ENCODE data around the gene ATP9B. TPM values are rescaled to one million over a fixed set of nuclear protein-coding genes. Genes with fewer than 3 reads are reported as not detected.
"Not testable (repeated sequence)": the region's sequence is repeated elsewhere in the genome, so short reads cannot be mapped to it uniquely, and the experiment has no call there.

ATP9B gene
- total and polyA plus RNA-seq, 8 donors = 29.2 to 41.5 (median 38.3) TPM

- DNase-seq = no peak
- TF ChIP-seq CTCF (IDR thresholded peaks at IDR 0.05) = no peak
- no peak overlapping the region for H3K4me3 ChIP-seq
- intact Hi-C loops (cut with DNase I) = no loop called here
- ATAC-seq = no peak
- H3K4me1 ChIP-seq = no peaks in the 10 kb centered on the region
- no peak overlapping the region for H3K27ac ChIP-seq
- no peaks in the 10 kb centered on the region for H3K9me3 ChIP-seq
- no peaks in the 10 kb centered on the region for H3K27me3 ChIP-seq
- H3K36me3 ChIP-seq = peaks cover 0 to 10% of the 10 kb centered on the region in 2 donors
These were observed 191.3 kb downstream of the ATP9B start for GRCh38 chr18:79260510-79260909.

GRCh38 chr18:79265068-79265467, 195.9 kb downstream of the ATP9B start:
- DNase-seq; H3K4me3 ChIP-seq; H3K9me3 ChIP-seq; H3K27ac ChIP-seq; intact Hi-C loops (cut with DNase I); ATAC-seq; H3K27me3 ChIP-seq; H3K4me1 ChIP-seq: not testable (repeated sequence)
- H3K36me3 ChIP-seq = peaks cover 0 to 20% of the 10 kb centered on the region in 2 donors

- H3K9me3 ChIP-seq; H3K27ac ChIP-seq; H3K4me1 ChIP-seq; ATAC-seq; H3K4me3 ChIP-seq; intact Hi-C loops (cut with DNase I); DNase-seq; H3K27me3 ChIP-seq: not testable (repeated sequence)
- peaks cover 0 to 23% of the 10 kb centered on the region in 2 donors for H3K36me3 ChIP-seq
These were observed 202.6 kb downstream of the ATP9B start for GRCh38 chr18:79271812-79272211.

- no peaks in the 10 kb centered on the region for H3K9me3 ChIP-seq
- H3K4me3 ChIP-seq = no peak overlapping the region
- no peaks in the 10 kb centered on the region for H3K27me3 ChIP-seq
- DNase-seq (no peak), ATAC-seq (no peak)
- no peaks in the 10 kb centered on the region for H3K4me1 ChIP-seq
- H3K27ac ChIP-seq = no peak overlapping the region
- H3K36me3 ChIP-seq = peaks cover 0 to 28% of the 10 kb centered on the region in 2 donors
- intact Hi-C loops (cut with DNase I) = no loop called here
- TF ChIP-seq CTCF (IDR thresholded peaks at IDR 0.05) = no peak
These were observed 203.7 kb downstream of the ATP9B start for GRCh38 chr18:79272916-79273315.

GRCh38 chr18:79274823-79275222, 205.6 kb downstream of the ATP9B start:
- TF ChIP-seq CTCF (IDR thresholded peaks at IDR 0.05) = no peak
- ATAC-seq = no peak
- no peaks in the 10 kb centered on the region for H3K27me3 ChIP-seq

GRCh38 chr18:79275461-79275860, 206.3 kb downstream of the ATP9B start:
- no peaks in the 10 kb centered on the region for H3K4me1 ChIP-seq
- no peak for TF ChIP-seq CTCF (IDR thresholded peaks at IDR 0.05)
- intact Hi-C loops (cut with DNase I) = no loop called here
- no peak overlapping the region for H3K27ac ChIP-seq
- ATAC-seq (no peak), DNase-seq (no peak)
- H3K27me3 ChIP-seq = no peaks in the 10 kb centered on the region
- no peak overlapping the region for H3K4me3 ChIP-seq
- peaks cover 0 to 30% of the 10 kb centered on the region in 2 donors for H3K36me3 ChIP-seq
- H3K9me3 ChIP-seq = no peaks in the 10 kb centered on the region

More at GRCh38 chr18:79274823-79275222, 205.6 kb downstream of the ATP9B start:
- no peak for DNase-seq
- no peaks in the 10 kb centered on the region for H3K9me3 ChIP-seq
- peaks cover 0 to 31% of the 10 kb centered on the region in 2 donors for H3K36me3 ChIP-seq
- H3K4me1 ChIP-seq = no peaks in the 10 kb centered on the region
- no peak overlapping the region for H3K4me3 ChIP-seq
- intact Hi-C loops (cut with DNase I) = no loop called here
- no peak overlapping the region for H3K27ac ChIP-seq
